WTC11 (cell line): ENCODE data around the gene NFRKB. TPM values are rescaled to one million over a fixed set of nuclear protein-coding genes. Genes with fewer than 3 reads are reported as not detected.

ENCODE experiments used
- ATAC-seq: fragments of 200-7000 bp; cut with Tn5 transposase; 2 replicates; pipeline ENCODE4 v1.10.0; 2021; ENCODE audit warnings: mild to moderate bottlenecking, moderate library complexity
- CTCF ChIA-PET: fragments of 300-600 bp; sonication (Branson Sonifier 250); formaldehyde crosslinking; loops from one replicate; lab custom pipeline; 2021; ENCODE audit warnings: antibody characterized with exemption; lab: Charles Lee
- POLR2A ChIA-PET: fragments of 350-600 bp; sonication (Branson Sonifier 250); formaldehyde crosslinking; loops from one replicate; lab custom pipeline; 2021; ENCODE audit warnings: antibody characterized with exemption; lab: Charles Lee
- DNase-seq: peaks from one replicate; pipeline ENCODE4 v3.0.0; 2021; ENCODE audit warnings: low spot score
- H3K27ac Mint-ChIP-seq: 2 replicates; pipeline ENCODE4 v1.8.0; 2021; ENCODE audit warnings: mixed read lengths
- H3K27me3 Mint-ChIP-seq: 2 replicates; pipeline ENCODE4 v1.8.0; 2021; ENCODE audit warnings: low read depth, mild to moderate bottlenecking, moderate library complexity, mixed read lengths
- H3K36me3 Mint-ChIP-seq: 2 replicates; pipeline ENCODE4 v1.8.0; 2021; ENCODE audit warnings: mixed read lengths
- H3K4me1 Mint-ChIP-seq: 2 replicates; pipeline ENCODE4 v1.8.0; 2022; ENCODE audit warnings: mixed read lengths
- H3K4me3 Mint-ChIP-seq: 2 replicates; pipeline ENCODE4 v1.8.0; 2021; ENCODE audit warnings: mild to moderate bottlenecking, moderate library complexity, mixed read lengths
- H3K9me3 Mint-ChIP-seq: 2 replicates; pipeline ENCODE4 v1.8.0; 2021; ENCODE audit warnings: mixed read lengths
- CTCF ChIP-seq: fragments of 200-600 bp; IDR thresholded peaks from 2 replicates; pipeline ENCODE4 v1.8.0; 2022; ENCODE audit warnings: antibody characterized with exemption
- ESRRA ChIP-seq: sonication (generic); formaldehyde crosslinking; IDR thresholded peaks from 2 replicates; pipeline ENCODE4 v1.8.1; 2022; ENCODE audit warnings: mild to moderate bottlenecking, missing genetic modification reagents, borderline replicate concordance
- FOXP1 ChIP-seq: sonication (generic); formaldehyde crosslinking; IDR thresholded peaks from 2 replicates; pipeline ENCODE4 v1.8.0; 2022; ENCODE audit warnings: missing genetic modification reagents, mild to moderate bottlenecking, moderate library complexity, borderline replicate concordance
- GABPB1 ChIP-seq: sonication (generic); formaldehyde crosslinking; IDR thresholded peaks from 2 replicates; pipeline ENCODE4 v1.8.1; 2023; ENCODE audit warnings: mild to moderate bottlenecking, missing genetic modification reagents
- HMGA2 ChIP-seq: fragments of 250-450 bp; sonication (Bioruptor Pico); IDR thresholded peaks from 2 replicates; pipeline ENCODE4 v1.4.0; 2021; ENCODE audit warnings: mild to moderate bottlenecking, moderate library complexity
- HMGXB4 ChIP-seq: sonication (generic); formaldehyde crosslinking; IDR thresholded peaks from 2 replicates; pipeline ENCODE4 v1.8.1; 2023; ENCODE audit warnings: mild to moderate bottlenecking, moderate library complexity, missing genetic modification reagents
- JAZF1 ChIP-seq: fragments of 250-450 bp; sonication (Bioruptor Pico); IDR thresholded peaks from 2 replicates; pipeline ENCODE4 v1.9.0; 2021; ENCODE audit warnings: moderate library complexity, mild to moderate bottlenecking, inconsistent platforms
- NFYB ChIP-seq: sonication (generic); formaldehyde crosslinking; conservative IDR thresholded peaks from 2 replicates; pipeline ENCODE4 v1.8.0; 2022; ENCODE audit warnings: low read depth, missing genetic modification reagents
- OVOL2 ChIP-seq: fragments of 250-450 bp; sonication (Bioruptor Pico); IDR thresholded peaks from 2 replicates; pipeline ENCODE4 v1.9.0; 2021; ENCODE audit warnings: mild to moderate bottlenecking, borderline replicate concordance
- RORB ChIP-seq: fragments of 250-450 bp; sonication (Bioruptor Pico); IDR thresholded peaks from 2 replicates; pipeline ENCODE4 v1.9.0; 2021; ENCODE audit warnings: mild to moderate bottlenecking
- TCF7 ChIP-seq: sonication (generic); formaldehyde crosslinking; IDR thresholded peaks from 2 replicates; pipeline ENCODE4 v1.8.0; 2022; ENCODE audit warnings: mild to moderate bottlenecking, low read depth, missing genetic modification reagents, moderate library complexity
- TEAD4 ChIP-seq: sonication (generic); formaldehyde crosslinking; IDR thresholded peaks from 2 replicates; pipeline ENCODE4 v1.8.0; 2022; ENCODE audit warnings: mild to moderate bottlenecking, missing genetic modification reagents
- ZBTB21 ChIP-seq: sonication (generic); formaldehyde crosslinking; IDR thresholded peaks from 2 replicates; pipeline ENCODE4 v1.8.1; 2023; ENCODE audit warnings: mild to moderate bottlenecking, missing genetic modification reagents, borderline replicate concordance
- ZNF121 ChIP-seq: sonication (generic); formaldehyde crosslinking; IDR thresholded peaks from 2 replicates; pipeline ENCODE4 v1.8.0; 2023; ENCODE audit warnings: missing genetic modification reagents
- ZNF138 ChIP-seq: sonication (generic); formaldehyde crosslinking; conservative IDR thresholded peaks from 2 replicates; pipeline ENCODE4 v1.8.1; 2022; ENCODE audit warnings: mild to moderate bottlenecking, moderate library complexity, missing genetic modification reagents
- ZNF219 ChIP-seq: sonication (generic); formaldehyde crosslinking; IDR thresholded peaks from 2 replicates; pipeline ENCODE4 v1.8.0; 2023; ENCODE audit warnings: missing genetic modification reagents, mild to moderate bottlenecking, borderline replicate concordance
- total RNA-seq: library from RNA; stranded (reverse); gene quantifications from 3 replicates; pipeline ENCODE4 v1.2.3, GENCODE V29; 2021
- TF ChIP-seq, protein P1 (sequence below): sonication (generic); formaldehyde crosslinking; IDR thresholded peaks from 2 replicates; pipeline ENCODE4 v1.8.0; 2022; ENCODE audit warnings: mild to moderate bottlenecking, missing genetic modification reagents
- TF ChIP-seq, protein P2 (sequence below): sonication (generic); formaldehyde crosslinking; IDR thresholded peaks from 2 replicates; pipeline ENCODE4 v1.8.1; 2023; ENCODE audit warnings: mild to moderate bottlenecking, missing genetic modification reagents, borderline replicate concordance
- TF ChIP-seq, protein P3 (sequence below): sonication (generic); formaldehyde crosslinking; IDR thresholded peaks from 2 replicates; pipeline ENCODE4 v1.8.0; 2023; ENCODE audit warnings: mild to moderate bottlenecking, missing genetic modification reagents

The NFRKB gene
- total RNA-seq, 1 experiment from 2014 or later: 30.7 TPM

- ATAC-seq (no peak), DNase-seq (no peak)
- Mint-ChIP-seq H3K36me3 (peaks cover 93% of the 10 kb centered on the region), H3K9me3 (no peaks in the 10 kb centered on the region), H3K27ac (no peak overlapping the region), H3K4me1 (no peaks in the 10 kb centered on the region), H3K27me3 (no peaks in the 10 kb centered on the region), H3K4me3 (no peak overlapping the region)
- POLR2A ChIA-PET: no interaction called here
- CTCF ChIA-PET: no interaction called here
- TF ChIP-seq HMGXB4 (CRISPR knock-in tag) (no peak), ZNF138 (CRISPR knock-in tag) (no peak), GABPB1 (CRISPR knock-in tag) (no peak), RORB (CRISPR knock-in tag) (no peak), ESRRA (no peak), ZNF219 (CRISPR knock-in tag) (no peak), ZBTB21 (CRISPR knock-in tag) (no peak), JAZF1 (CRISPR knock-in tag) (no peak), CTCF (no peak), OVOL2 (CRISPR knock-in tag) (no peak), FOXP1 (CRISPR knock-in tag) (no peak)
- TF ChIP-seq, protein P1, sequence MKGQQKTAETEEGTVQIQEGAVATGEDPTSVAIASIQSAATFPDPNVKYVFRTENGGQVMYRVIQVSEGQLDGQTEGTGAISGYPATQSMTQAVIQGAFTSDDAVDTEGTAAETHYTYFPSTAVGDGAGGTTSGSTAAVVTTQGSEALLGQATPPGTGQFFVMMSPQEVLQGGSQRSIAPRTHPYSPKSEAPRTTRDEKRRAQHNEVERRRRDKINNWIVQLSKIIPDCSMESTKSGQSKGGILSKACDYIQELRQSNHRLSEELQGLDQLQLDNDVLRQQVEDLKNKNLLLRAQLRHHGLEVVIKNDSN (CRISPR knock-in tag): no peak
Observed at GRCh38 chr11:129885381-129885780, 10.0 kb downstream of the NFRKB start.

- H3K4me1 Mint-ChIP-seq: no peaks in the 10 kb centered on the region
- no peaks in the 10 kb centered on the region for H3K9me3 Mint-ChIP-seq
- DNase-seq (no peak), ATAC-seq (no peak)
- ChIA-PET POLR2A (no interaction called here), CTCF (interaction anchor here (2.4 kb wide), 1 partner anchor 248 kb away, joined by 5 read pairs; no protein-coding TSS in a partner anchor)
- no peaks in the 10 kb centered on the region for H3K27me3 Mint-ChIP-seq
- H3K36me3 Mint-ChIP-seq: peaks cover 92% of the 10 kb centered on the region
- no peak overlapping the region for H3K27ac Mint-ChIP-seq
- H3K4me3 Mint-ChIP-seq: no peak overlapping the region
- TF ChIP-seq TCF7 (CRISPR knock-in tag) (no peak), NFYB (CRISPR knock-in tag) (no peak), TEAD4 (no peak), ZNF121 (CRISPR knock-in tag) (no peak), HMGA2 (no peak)
- TF ChIP-seq, protein P2, sequence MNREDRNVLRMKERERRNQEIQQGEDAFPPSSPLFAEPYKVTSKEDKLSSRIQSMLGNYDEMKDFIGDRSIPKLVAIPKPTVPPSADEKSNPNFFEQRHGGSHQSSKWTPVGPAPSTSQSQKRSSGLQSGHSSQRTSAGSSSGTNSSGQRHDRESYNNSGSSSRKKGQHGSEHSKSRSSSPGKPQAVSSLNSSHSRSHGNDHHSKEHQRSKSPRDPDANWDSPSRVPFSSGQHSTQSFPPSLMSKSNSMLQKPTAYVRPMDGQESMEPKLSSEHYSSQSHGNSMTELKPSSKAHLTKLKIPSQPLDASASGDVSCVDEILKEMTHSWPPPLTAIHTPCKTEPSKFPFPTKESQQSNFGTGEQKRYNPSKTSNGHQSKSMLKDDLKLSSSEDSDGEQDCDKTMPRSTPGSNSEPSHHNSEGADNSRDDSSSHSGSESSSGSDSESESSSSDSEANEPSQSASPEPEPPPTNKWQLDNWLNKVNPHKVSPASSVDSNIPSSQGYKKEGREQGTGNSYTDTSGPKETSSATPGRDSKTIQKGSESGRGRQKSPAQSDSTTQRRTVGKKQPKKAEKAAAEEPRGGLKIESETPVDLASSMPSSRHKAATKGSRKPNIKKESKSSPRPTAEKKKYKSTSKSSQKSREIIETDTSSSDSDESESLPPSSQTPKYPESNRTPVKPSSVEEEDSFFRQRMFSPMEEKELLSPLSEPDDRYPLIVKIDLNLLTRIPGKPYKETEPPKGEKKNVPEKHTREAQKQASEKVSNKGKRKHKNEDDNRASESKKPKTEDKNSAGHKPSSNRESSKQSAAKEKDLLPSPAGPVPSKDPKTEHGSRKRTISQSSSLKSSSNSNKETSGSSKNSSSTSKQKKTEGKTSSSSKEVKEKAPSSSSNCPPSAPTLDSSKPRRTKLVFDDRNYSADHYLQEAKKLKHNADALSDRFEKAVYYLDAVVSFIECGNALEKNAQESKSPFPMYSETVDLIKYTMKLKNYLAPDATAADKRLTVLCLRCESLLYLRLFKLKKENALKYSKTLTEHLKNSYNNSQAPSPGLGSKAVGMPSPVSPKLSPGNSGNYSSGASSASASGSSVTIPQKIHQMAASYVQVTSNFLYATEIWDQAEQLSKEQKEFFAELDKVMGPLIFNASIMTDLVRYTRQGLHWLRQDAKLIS (CRISPR knock-in tag): no peak
- TF ChIP-seq, protein P3, sequence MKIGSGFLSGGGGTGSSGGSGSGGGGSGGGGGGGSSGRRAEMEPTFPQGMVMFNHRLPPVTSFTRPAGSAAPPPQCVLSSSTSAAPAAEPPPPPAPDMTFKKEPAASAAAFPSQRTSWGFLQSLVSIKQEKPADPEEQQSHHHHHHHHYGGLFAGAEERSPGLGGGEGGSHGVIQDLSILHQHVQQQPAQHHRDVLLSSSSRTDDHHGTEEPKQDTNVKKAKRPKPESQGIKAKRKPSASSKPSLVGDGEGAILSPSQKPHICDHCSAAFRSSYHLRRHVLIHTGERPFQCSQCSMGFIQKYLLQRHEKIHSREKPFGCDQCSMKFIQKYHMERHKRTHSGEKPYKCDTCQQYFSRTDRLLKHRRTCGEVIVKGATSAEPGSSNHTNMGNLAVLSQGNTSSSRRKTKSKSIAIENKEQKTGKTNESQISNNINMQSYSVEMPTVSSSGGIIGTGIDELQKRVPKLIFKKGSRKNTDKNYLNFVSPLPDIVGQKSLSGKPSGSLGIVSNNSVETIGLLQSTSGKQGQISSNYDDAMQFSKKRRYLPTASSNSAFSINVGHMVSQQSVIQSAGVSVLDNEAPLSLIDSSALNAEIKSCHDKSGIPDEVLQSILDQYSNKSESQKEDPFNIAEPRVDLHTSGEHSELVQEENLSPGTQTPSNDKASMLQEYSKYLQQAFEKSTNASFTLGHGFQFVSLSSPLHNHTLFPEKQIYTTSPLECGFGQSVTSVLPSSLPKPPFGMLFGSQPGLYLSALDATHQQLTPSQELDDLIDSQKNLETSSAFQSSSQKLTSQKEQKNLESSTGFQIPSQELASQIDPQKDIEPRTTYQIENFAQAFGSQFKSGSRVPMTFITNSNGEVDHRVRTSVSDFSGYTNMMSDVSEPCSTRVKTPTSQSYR (CRISPR knock-in tag): no peak
Observed at GRCh38 chr11:129884581-129884980, 10.8 kb downstream of the NFRKB start.
